ENCODE measurements around the gene ADRA1B. TPM values are rescaled to one million over a fixed set of nuclear protein-coding genes. Genes with fewer than 3 reads are reported as not detected.

The ADRA1B gene
- total and polyA plus RNA-seq, 10 of the 15 experiments (the other 5 are each of a cell fraction or from before 2014, with no cell fraction given), result 0.04 TPM; not detected in 9

- no TSS peak for BruUV-seq (replicated peaks)
- ChIA-PET CTCF (interaction anchor here (0.6 to 1.5 kb wide), 4 partner anchors 401 to 763 kb away, joined by 3 to 5 read pairs (median 4); no protein-coding TSS in a partner anchor), SMC1A (ENCODE audit: uncharacterized antibody, unreplicated experiment) (interaction anchor here (0.6 to 1.4 kb wide), 3 partner anchors 10 to 196 kb away, joined by 3 to 4 read pairs (median 4); no protein-coding TSS in a partner anchor), POLR2A (no interaction called here), RAD21 (ENCODE audit: unreplicated experiment) (interaction anchor here (0.6 kb wide), 1 partner anchor 226 kb away, joined by 4 read pairs; no protein-coding TSS in a partner anchor)
- no peak overlapping the region for H3K27ac ChIP-seq (ENCODE audit: control insufficient read depth, insufficient read depth)
- no peaks in the 10 kb centered on the region for H4K20me1 ChIP-seq (ENCODE audit: control insufficient read depth, insufficient read depth)
- H3K79me2 ChIP-seq (ENCODE audit: control insufficient read depth, insufficient read depth, low read length), result no peaks in the 10 kb centered on the region
- H3K9me3 ChIP-seq (replicated peaks; ENCODE audit: control insufficient read depth, insufficient read depth, low read length), result no peaks in the 10 kb centered on the region
- FAIRE-seq (no peak), DNase-seq (ENCODE audit: low read depth, low spot score) (no peak), ATAC-seq (no peak)
- in situ Hi-C loops (cut with MboI), result loop anchor here (10.0 kb wide), 1 partner anchor 472 kb away; no protein-coding TSS in a partner anchor
- WGBS (ENCODE audit: insufficient coverage, insufficient replicate concordance, low lambda C conversion rate, missing lambda C conversion rate), result 73% methylated on average over 36 of the region's 36 CpGs
- H3K9ac ChIP-seq (ENCODE audit: control insufficient read depth, insufficient read depth, low read length), result no peak overlapping the region
- H2AFZ ChIP-seq (ENCODE audit: control insufficient read depth, low read depth, low read length), result no peak overlapping the region
- peaks cover 6 to 10% of the 10 kb centered on the region in 2 experiments for H3K27me3 ChIP-seq (replicated peaks in 1 of 2; ENCODE audit: control insufficient read depth in 2 of 2, insufficient read depth in 2 of 2, low read length in 1 of 2)
- intact Hi-C loops (cut with micrococcal nuclease; ENCODE audit: unreplicated experiment), result loop anchor here (1.0 to 10.0 kb wide), 3 partner anchors 400 to 582 kb away; partner anchors contain the start of gene IL12B
- H3K36me3 ChIP-seq (ENCODE audit: control insufficient read depth in 2 of 2, insufficient read depth in 2 of 2, low read length in 1 of 2), result no peaks in the 10 kb centered on the region
- H3K4me2 ChIP-seq (ENCODE audit: control insufficient read depth, insufficient read depth), result no peak overlapping the region
- no peak overlapping the region for H3K4me3 ChIP-seq
- no peaks in the 10 kb centered on the region for H3K4me1 ChIP-seq (ENCODE audit: control insufficient read depth, insufficient read depth, low read length)
- TF ChIP-seq RFX5 (IDR thresholded peaks at IDR 0.05; ENCODE audit: low read depth, low read length) (no peak), TCF7 (IDR thresholded peaks at IDR 0.05; ENCODE audit: borderline replicate concordance) (no peak), ZZZ3 (IDR thresholded peaks at IDR 0.05; ENCODE audit: control insufficient read depth, insufficient read length, low read depth) (no peak), ZNF384 (IDR thresholded peaks at IDR 0.05; ENCODE audit: borderline replicate concordance, low read depth, low read length) (no peak), WRNIP1 (IDR thresholded peaks at IDR 0.05; ENCODE audit: borderline replicate concordance, low read depth, low read length) (no peak), CUX1 (IDR thresholded peaks at IDR 0.05; ENCODE audit: insufficient replicate concordance, low read depth, low read length) (no peak), EP300 (IDR thresholded peaks at IDR 0.05; ENCODE audit: borderline replicate concordance in 1 of 2, control insufficient read depth in 1 of 2, low read depth in 2 of 2, low read length in 2 of 2) (no peak), SMAD1 (IDR thresholded peaks at IDR 0.05; ENCODE audit: low read depth, partially characterized antibody) (no peak), LARP7 (IDR thresholded peaks at IDR 0.05) (no peak), POU2F2 (IDR thresholded peaks at IDR 0.05; ENCODE audit: borderline replicate concordance, low read depth, low read length) (no peak), KLF5 (IDR thresholded peaks at IDR 0.05; ENCODE audit: partially characterized antibody) (no peak), SUPT20H (IDR thresholded peaks at IDR 0.05; ENCODE audit: borderline replicate concordance, control insufficient read depth, low read depth, low read length) (no peak), RELA (IDR thresholded peaks at IDR 0.05; ENCODE audit: borderline replicate concordance, partially characterized antibody) (no peak), STAT1 (conservative IDR thresholded peaks at IDR 0.05) (no peak), CBX5 (IDR thresholded peaks at IDR 0.05; ENCODE audit: low read depth) (no peak)
Observed at GRCh38 chr5:159916841-159917761, 819 bp downstream of the ADRA1B start.
